ENCODE data around the gene ABI3BP.

DNA sequence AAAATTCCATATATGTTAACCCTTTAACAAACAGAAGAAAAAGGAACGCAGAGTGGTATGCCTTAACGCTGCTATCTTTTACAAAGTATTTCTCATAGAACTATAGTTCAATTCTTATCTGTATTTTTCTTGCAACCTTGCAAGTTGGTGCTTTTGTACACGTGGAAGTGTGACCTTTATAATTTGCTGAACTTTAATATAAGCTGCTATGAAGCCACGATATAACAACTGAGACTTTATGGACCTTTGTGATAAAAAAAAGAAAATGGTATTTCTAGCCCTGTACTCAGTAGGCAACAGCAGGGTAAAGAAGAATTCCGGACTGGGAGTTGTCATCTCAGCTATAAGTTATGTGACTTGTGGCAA, 290.3 kb downstream of the ABI3BP start:
- TF ChIP-seq, protein P1, sequence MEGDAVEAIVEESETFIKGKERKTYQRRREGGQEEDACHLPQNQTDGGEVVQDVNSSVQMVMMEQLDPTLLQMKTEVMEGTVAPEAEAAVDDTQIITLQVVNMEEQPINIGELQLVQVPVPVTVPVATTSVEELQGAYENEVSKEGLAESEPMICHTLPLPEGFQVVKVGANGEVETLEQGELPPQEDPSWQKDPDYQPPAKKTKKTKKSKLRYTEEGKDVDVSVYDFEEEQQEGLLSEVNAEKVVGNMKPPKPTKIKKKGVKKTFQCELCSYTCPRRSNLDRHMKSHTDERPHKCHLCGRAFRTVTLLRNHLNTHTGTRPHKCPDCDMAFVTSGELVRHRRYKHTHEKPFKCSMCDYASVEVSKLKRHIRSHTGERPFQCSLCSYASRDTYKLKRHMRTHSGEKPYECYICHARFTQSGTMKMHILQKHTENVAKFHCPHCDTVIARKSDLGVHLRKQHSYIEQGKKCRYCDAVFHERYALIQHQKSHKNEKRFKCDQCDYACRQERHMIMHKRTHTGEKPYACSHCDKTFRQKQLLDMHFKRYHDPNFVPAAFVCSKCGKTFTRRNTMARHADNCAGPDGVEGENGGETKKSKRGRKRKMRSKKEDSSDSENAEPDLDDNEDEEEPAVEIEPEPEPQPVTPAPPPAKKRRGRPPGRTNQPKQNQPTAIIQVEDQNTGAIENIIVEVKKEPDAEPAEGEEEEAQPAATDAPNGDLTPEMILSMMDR (IDR thresholded peaks at IDR 0.05): no peak
- TF ChIP-seq POLR2A (IDR thresholded peaks at IDR 0.05): no peak
